ENCODE measurements around the gene PRDM11.
A peak's percentile ranks its signal among the peaks of the same experiment; 100 is the strongest.
"Not testable (repeated sequence)": the region's sequence is repeated elsewhere in the genome, so short reads cannot be mapped to it uniquely, and the experiment has no call there.

The PRDM11 gene

GRCh38 chr11:45146072-45147016, at the start of gene PRDM11:
TSS of gene PRDM11 (plus strand) at chr11:45146639. CDS start at chr11:45181767, 35,128 bp downstream.
- peak; percentile 25 for DNase-seq

- DNase-seq: no peak
Measured at GRCh38 chr11:45097721-45098493, 48.5 kb upstream of the PRDM11 start.

GRCh38 chr11:45098929-45099328, 47.5 kb upstream of the PRDM11 start:
- no peak for DNase-seq

GRCh38 chr11:45100339-45100738, 46.1 kb upstream of the PRDM11 start:
- no peak for DNase-seq

- DNase-seq: no peak
Measured at GRCh38 chr11:45102361-45102809, 44.1 kb upstream of the PRDM11 start.

GRCh38 chr11:45102810-45103621, 43.4 kb upstream of the PRDM11 start:
- no peak for DNase-seq

GRCh38 chr11:45104006-45104789, 42.2 kb upstream of the PRDM11 start:
- no peak for DNase-seq

- no peak for DNase-seq
Measured at GRCh38 chr11:45104790-45105084, 41.7 kb upstream of the PRDM11 start.

- DNase-seq: peak; percentile 44
Measured at GRCh38 chr11:45105233-45105983, 41.0 kb upstream of the PRDM11 start.

GRCh38 chr11:45105984-45106375, 40.5 kb upstream of the PRDM11 start:
- no peak for DNase-seq

GRCh38 chr11:45106440-45106839, 40.0 kb upstream of the PRDM11 start:
- no peak for DNase-seq

GRCh38 chr11:45107029-45107428, 39.4 kb upstream of the PRDM11 start:
- no peak for DNase-seq

GRCh38 chr11:45108070-45109064, 38.1 kb upstream of the PRDM11 start:
- DNase-seq: no peak

- no peak for DNase-seq
Measured at GRCh38 chr11:45109400-45109799, 37.0 kb upstream of the PRDM11 start.

- peak; percentile 73 for DNase-seq
Measured at GRCh38 chr11:45110562-45110961, 35.9 kb upstream of the PRDM11 start.

- DNase-seq: no peak
Measured at GRCh38 chr11:45113807-45114206, 32.6 kb upstream of the PRDM11 start.

GRCh38 chr11:45127836-45128235, 18.6 kb upstream of the PRDM11 start:
- DNase-seq: not testable (repeated sequence)

- DNase-seq: no peak
Measured at GRCh38 chr11:45133878-45134277, 12.6 kb upstream of the PRDM11 start.

- DNase-seq: no peak
Measured at GRCh38 chr11:45141171-45141570, 5.3 kb upstream of the PRDM11 start.

- DNase-seq: no peak
Measured at GRCh38 chr11:45141631-45142030, 4.8 kb upstream of the PRDM11 start.

Measured in NCI-H748 treated with DMSO at 0.1 percent for 48 hours (cell line).